DMS153 treated with DMSO at 0.1 percent for 48 hours (cell line): ENCODE results near the gene ATXN1.
"Not testable (repeated sequence)": the region's sequence is repeated elsewhere in the genome, so short reads cannot be mapped to it uniquely, and the experiment has no call there.

Source experiments
- DNase-seq: peaks from one replicate; lab custom pipeline; 2025; ENCODE audit not compliant: unreplicated experiment; lab: John Stamatoyannopoulos, UW

The ATXN1 gene

GRCh38 chr6:16548121-16548520 lies 213.1 kb downstream of the ATXN1 start:
- no peak for DNase-seq

- no peak for DNase-seq
Observed at GRCh38 chr6:16547587-16547986, 213.7 kb downstream of the ATXN1 start.

GRCh38 chr6:16546861-16547260 lies 214.4 kb downstream of the ATXN1 start:
- no peak for DNase-seq

- no peak for DNase-seq
Observed at GRCh38 chr6:16545382-16545781, 215.9 kb downstream of the ATXN1 start.

GRCh38 chr6:16544521-16544920 lies 216.7 kb downstream of the ATXN1 start:
- no peak for DNase-seq

- no peak for DNase-seq
Observed at GRCh38 chr6:16544006-16544405, 217.3 kb downstream of the ATXN1 start.

- no peak for DNase-seq
Observed at GRCh38 chr6:16543521-16543920, 217.7 kb downstream of the ATXN1 start.

GRCh38 chr6:16542070-16542469 lies 219.2 kb downstream of the ATXN1 start:
- no peak for DNase-seq

- no peak for DNase-seq
Observed at GRCh38 chr6:16540804-16541752, 220.2 kb downstream of the ATXN1 start.

- not testable (repeated sequence) for DNase-seq
Observed at GRCh38 chr6:16540383-16540782, 220.9 kb downstream of the ATXN1 start.

- no peak for DNase-seq
Observed at GRCh38 chr6:16539086-16539931, 222.0 kb downstream of the ATXN1 start.

GRCh38 chr6:16535564-16535963 lies 225.7 kb downstream of the ATXN1 start:
- no peak for DNase-seq

- no peak for DNase-seq
Observed at GRCh38 chr6:16533721-16534136, 227.5 kb downstream of the ATXN1 start.

GRCh38 chr6:16533210-16533609 lies 228.1 kb downstream of the ATXN1 start:
- no peak for DNase-seq

- no peak for DNase-seq
Observed at GRCh38 chr6:16527691-16528090, 233.6 kb downstream of the ATXN1 start.

- no peak for DNase-seq
Observed at GRCh38 chr6:16524380-16524707, 236.9 kb downstream of the ATXN1 start.

- DNase-seq: no peak
Observed at GRCh38 chr6:16523606-16524379, 237.5 kb downstream of the ATXN1 start.

GRCh38 chr6:16522937-16523336 lies 238.3 kb downstream of the ATXN1 start:
- DNase-seq: no peak

- no peak for DNase-seq
Observed at GRCh38 chr6:16521528-16521927, 239.7 kb downstream of the ATXN1 start.

GRCh38 chr6:16519265-16520242 lies 241.7 kb downstream of the ATXN1 start:
- no peak for DNase-seq
